Naive thymus-derived CD4-positive, alpha-beta T cell (primary cell): ENCODE measurements around the gene AJAP1. TPM values are rescaled to one million over a fixed set of nuclear protein-coding genes. Genes with fewer than 3 reads are reported as not detected.

Source experiments
- ATAC-seq: fragments of 150-1000 bp; cut with Tn5 transposase; 2 replicates; pipeline ENCODE4 v1.10.0; 2021; ENCODE audit warnings: mild to moderate bottlenecking, moderate library complexity
- CTCF ChIA-PET: fragments of 350-600 bp; sonication (Branson Sonifier 250); formaldehyde crosslinking; loops from one replicate; lab custom pipeline; 2021; ENCODE audit warnings: antibody characterized with exemption; lab: Charles Lee
- POLR2A ChIA-PET: fragments of 350-600 bp; sonication (Branson Sonifier 250); formaldehyde crosslinking; loops from one replicate; lab custom pipeline; 2021; ENCODE audit warnings: antibody characterized with exemption, inconsistent platforms; lab: Charles Lee
- DNase-seq, 9 donors: peaks; one replicate each; pipeline versions ENCODE4 v3.0.0 to v3.0.0-alpha.2; 2020 to 2022; ENCODE audit warnings: mixed read lengths in 1 of 9
- H3K27ac ChIP-seq: one replicate; pipeline ENCODE4 v1.7.0; 2013; ENCODE audit warnings: mild to moderate bottlenecking, low read depth, low read length, moderate library complexity
- H3K27me3 ChIP-seq, 2 donors: one replicate each; pipeline ENCODE4 v1.7.0; 2013; ENCODE audit warnings: low read length in 2 of 2, mild to moderate bottlenecking in 2 of 2, moderate library complexity in 2 of 2; ENCODE audit not compliant: control insufficient read depth in 2 of 2, insufficient read depth in 2 of 2
- H3K36me3 ChIP-seq, 3 experiments: 1 replicate in 2 of 3; 2 replicates in 1 of 3; pipeline ENCODE4 v1.7.0; 2013; ENCODE audit warnings: low read length in 3 of 3, mild to moderate bottlenecking in 3 of 3, moderate library complexity in 1 of 3; ENCODE audit not compliant: insufficient read depth in 3 of 3, control insufficient read depth in 2 of 3
- H3K4me1 ChIP-seq, 2 donors: one replicate each; pipeline ENCODE4 v1.7.0; 2013; ENCODE audit warnings: low read length in 2 of 2, mild to moderate bottlenecking in 2 of 2, moderate library complexity in 1 of 2; ENCODE audit not compliant: control insufficient read depth in 2 of 2, insufficient read depth in 2 of 2
- H3K4me3 ChIP-seq: 2 replicates; pipeline ENCODE4 v1.7.0; 2013; ENCODE audit warnings: mild to moderate bottlenecking, low read length
- H3K9me3 ChIP-seq, 3 experiments: 1 replicate in 2 of 3; 2 replicates in 1 of 3; pipeline ENCODE4 v1.7.0; 2013; ENCODE audit warnings: low read length in 3 of 3; ENCODE audit not compliant: control insufficient read depth in 2 of 3
- H3K27ac Mint-ChIP-seq, 9 donors: one replicate each; pipeline ENCODE4 v1.8.0; 2020 to 2022; ENCODE audit warnings: mixed read lengths in 9 of 9, mild to moderate bottlenecking in 8 of 9, moderate library complexity in 5 of 9, inconsistent platforms in 2 of 9
- H3K27me3 Mint-ChIP-seq, 5 donors: one replicate each; pipeline ENCODE4 v1.8.0; 2021 to 2022; ENCODE audit warnings: mixed read lengths in 5 of 5, mild to moderate bottlenecking in 1 of 5
- H3K36me3 Mint-ChIP-seq, 5 donors: one replicate each; pipeline ENCODE4 v1.8.0; 2020 to 2022; ENCODE audit warnings: mixed read lengths in 5 of 5, mild to moderate bottlenecking in 3 of 5, inconsistent platforms in 1 of 5
- H3K4me1 Mint-ChIP-seq, 7 donors: one replicate each; pipeline ENCODE4 v1.8.0; 2020 to 2022; ENCODE audit warnings: mixed read lengths in 7 of 7, mild to moderate bottlenecking in 3 of 7, inconsistent platforms in 1 of 7
- H3K4me3 Mint-ChIP-seq, 10 donors: one replicate each; pipeline ENCODE4 v1.8.0; 2020 to 2022; ENCODE audit warnings: mild to moderate bottlenecking in 10 of 10, mixed read lengths in 10 of 10, moderate library complexity in 6 of 10, inconsistent platforms in 2 of 10
- H3K9me3 Mint-ChIP-seq, 11 donors: one replicate each; pipeline ENCODE4 v1.8.0; 2020 to 2022; ENCODE audit warnings: mixed read lengths in 11 of 11, mild to moderate bottlenecking in 4 of 11, inconsistent platforms in 1 of 11, moderate library complexity in 1 of 11
- intact Hi-C, 2 donors: fragments of 100-400 bp; cut with micrococcal nuclease; formaldehyde crosslinking; loops; one replicate each; pipeline ENCODE4 v1.15.1; 2023
- polyA plus RNA-seq, 2 donors: library from polyadenylated mRNA; unstranded; fragments of 300-500 nt; fragmentation: Illumina TruSeq; gene quantifications; one replicate each; pipeline ENCODE4 v1.2.3, GENCODE V29; 2021
- total RNA-seq, 6 experiments: library from RNA in 5 of 6; stranded (reverse) in 5 of 6; gene quantifications; 1 replicate in 5 of 6; 2 replicates in 1 of 6; pipeline ENCODE4 v1.2.3 and lab custom pipeline; 2021 to 2026

The AJAP1 gene
- total and polyA plus RNA-seq, 7 experiments from 2014 or later: 0.09 to 2.4 (median 0.82) TPM; not detected in 1

GRCh38 chr1:4797016-4797410 is 142.6 kb downstream of the AJAP1 start:
- DNase-seq (no peak), ATAC-seq (no peak)
- intact Hi-C loops: no loop called here
- ChIA-PET CTCF (no interaction called here), POLR2A (no interaction called here)
- Mint-ChIP-seq H3K4me1 (no peaks in the 10 kb centered on the region), H3K27ac (no peak overlapping the region), H3K27me3 (peaks cover 0 to 26% (median 11%) of the 10 kb centered on the region in 5 donors), H3K36me3 (no peaks in the 10 kb centered on the region), H3K4me3 (no peak overlapping the region), H3K9me3 (peaks cover 0 to 17% (median 0%) of the 10 kb centered on the region in 11 donors)
- Histone ChIP-seq H3K36me3 (no peaks in the 10 kb centered on the region), H3K27ac (no peak overlapping the region), H3K4me3 (no peak overlapping the region), H3K4me1 (no peaks in the 10 kb centered on the region), H3K27me3 (no peaks in the 10 kb centered on the region), H3K9me3 (no peaks in the 10 kb centered on the region)

- Mint-ChIP-seq H3K27ac (no peak overlapping the region), H3K27me3 (peaks cover 0 to 26% (median 11%) of the 10 kb centered on the region in 5 donors), H3K36me3 (no peaks in the 10 kb centered on the region), H3K4me3 (no peak overlapping the region), H3K9me3 (peaks cover 0 to 17% (median 0%) of the 10 kb centered on the region in 11 donors), H3K4me1 (no peaks in the 10 kb centered on the region)
- Histone ChIP-seq H3K27ac (no peak overlapping the region), H3K4me1 (no peaks in the 10 kb centered on the region), H3K27me3 (no peaks in the 10 kb centered on the region), H3K36me3 (no peaks in the 10 kb centered on the region), H3K4me3 (no peak overlapping the region), H3K9me3 (no peaks in the 10 kb centered on the region)
- DNase-seq (no peak), ATAC-seq (no peak)
- ChIA-PET POLR2A (no interaction called here), CTCF (no interaction called here)
- intact Hi-C loops: no loop called here
Measured at GRCh38 chr1:4797429-4797828, 143.0 kb downstream of the AJAP1 start.

DNA sequence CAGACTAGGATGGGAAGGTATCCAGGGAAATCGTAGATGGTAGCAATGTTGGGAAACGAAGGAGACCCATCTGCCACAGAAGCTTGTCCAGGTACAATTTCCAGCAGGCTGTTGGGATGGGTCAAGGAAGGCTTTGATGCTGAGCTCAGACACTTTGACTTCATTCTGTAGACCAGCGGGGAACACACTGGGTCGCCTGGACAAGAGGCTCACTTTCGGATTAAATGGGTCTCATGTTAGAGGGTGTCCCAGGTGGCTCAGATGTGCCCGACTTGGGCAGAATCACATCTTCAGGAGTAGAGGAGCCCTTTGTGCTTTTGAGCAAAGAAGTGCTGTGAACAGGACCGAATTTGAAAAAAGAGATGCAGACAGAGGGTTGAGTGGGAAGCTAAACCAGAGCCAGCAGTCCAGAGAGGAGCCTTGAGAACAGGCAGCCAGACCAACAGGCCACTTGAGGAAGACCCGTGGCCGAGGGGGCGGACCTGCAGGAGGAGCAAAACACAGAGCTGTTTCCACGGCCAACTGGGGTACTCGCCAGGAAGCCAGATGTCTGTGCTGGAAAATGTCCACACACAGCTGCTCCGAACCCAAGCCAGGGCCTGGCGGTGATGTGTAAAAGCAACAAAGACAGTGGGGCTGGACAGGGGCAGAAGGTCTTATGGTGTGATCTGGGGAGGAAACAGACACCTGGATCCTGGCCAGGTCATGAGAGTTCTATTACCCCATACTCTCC is 146.9 kb downstream of the AJAP1 start:
- intact Hi-C loops: no loop called here
- peaks cover 0 to 11% (median 0%) of the 10 kb centered on the region in 5 donors for H3K36me3 Mint-ChIP-seq
- Histone ChIP-seq H3K27ac (no peak overlapping the region), H3K9me3 (no peaks in the 10 kb centered on the region), H3K4me3 (no peak overlapping the region), H3K4me1 (no peaks in the 10 kb centered on the region), H3K27me3 (no peaks in the 10 kb centered on the region), H3K36me3 (no peaks in the 10 kb centered on the region)
- ATAC-seq (no peak), DNase-seq (no peak)
- H3K27me3 Mint-ChIP-seq: peaks cover 0 to 58% (median 19%) of the 10 kb centered on the region in 5 donors
- H3K9me3 Mint-ChIP-seq: peaks cover 0 to 22% (median 10%) of the 10 kb centered on the region in 11 donors
- H3K27ac Mint-ChIP-seq: no peak overlapping the region
- CTCF ChIA-PET: no interaction called here
- H3K4me1 Mint-ChIP-seq: no peaks in the 10 kb centered on the region
- H3K4me3 Mint-ChIP-seq: no peak overlapping the region
- POLR2A ChIA-PET: no interaction called here

GRCh38 chr1:4802024-4802423 is 147.6 kb downstream of the AJAP1 start:
- Mint-ChIP-seq H3K4me3 (no peak overlapping the region), H3K4me1 (no peaks in the 10 kb centered on the region), H3K36me3 (peaks cover 0 to 13% (median 0%) of the 10 kb centered on the region in 5 donors), H3K9me3 (peaks cover 0 to 22% (median 10%) of the 10 kb centered on the region in 11 donors), H3K27me3 (peaks cover 0 to 58% (median 19%) of the 10 kb centered on the region in 5 donors), H3K27ac (no peak overlapping the region)
- ATAC-seq: no peak
- Histone ChIP-seq H3K4me3 (no peak overlapping the region), H3K9me3 (no peaks in the 10 kb centered on the region), H3K36me3 (no peaks in the 10 kb centered on the region), H3K27ac (no peak overlapping the region), H3K27me3 (no peaks in the 10 kb centered on the region), H3K4me1 (no peaks in the 10 kb centered on the region)
- CTCF ChIA-PET: no interaction called here
- POLR2A ChIA-PET: no interaction called here
- DNase-seq: no peak
- intact Hi-C loops: no loop called here

DNA sequence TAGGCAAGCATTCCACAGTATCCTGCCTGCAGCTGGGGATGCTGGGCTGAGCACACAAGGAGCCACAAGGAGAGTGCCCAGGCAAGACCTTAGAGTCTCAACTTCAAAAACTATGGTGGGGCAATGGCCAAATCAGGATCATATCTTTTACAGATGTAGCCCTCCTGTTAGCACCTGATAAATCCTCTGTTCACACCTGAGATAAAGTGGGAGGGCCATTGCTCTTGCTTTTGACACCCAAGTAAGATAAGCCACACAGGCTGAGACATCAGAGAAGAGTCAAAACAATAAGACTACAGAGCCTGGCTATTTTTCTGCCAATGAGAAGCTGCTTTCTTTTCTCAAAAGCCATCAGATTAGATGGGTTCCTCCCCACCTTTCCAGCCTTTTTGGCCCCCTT is 148.9 kb downstream of the AJAP1 start:
- peaks cover 0 to 56% (median 21%) of the 10 kb centered on the region in 5 donors for H3K27me3 Mint-ChIP-seq
- DNase-seq: no peak
- no peak overlapping the region for H3K27ac Mint-ChIP-seq
- no peak overlapping the region for H3K4me3 Mint-ChIP-seq
- no peaks in the 10 kb centered on the region for H3K36me3 ChIP-seq
- H3K27ac ChIP-seq: no peak overlapping the region
- H3K9me3 Mint-ChIP-seq: peaks cover 0 to 31% (median 13%) of the 10 kb centered on the region in 11 donors
- peaks cover 0 to 13% (median 0%) of the 10 kb centered on the region in 5 donors for H3K36me3 Mint-ChIP-seq
- no peak for ATAC-seq
- intact Hi-C loops: no loop called here
- ChIA-PET POLR2A (no interaction called here), CTCF (no interaction called here)
- H3K4me1 Mint-ChIP-seq: no peaks in the 10 kb centered on the region
- no peaks in the 10 kb centered on the region for H3K27me3 ChIP-seq
- H3K4me3 ChIP-seq: no peak overlapping the region
- no peaks in the 10 kb centered on the region for H3K4me1 ChIP-seq
- no peaks in the 10 kb centered on the region for H3K9me3 ChIP-seq

- Histone ChIP-seq H3K9me3 (no peaks in the 10 kb centered on the region), H3K27me3 (no peaks in the 10 kb centered on the region), H3K4me3 (no peak overlapping the region), H3K4me1 (no peaks in the 10 kb centered on the region), H3K27ac (no peak overlapping the region), H3K36me3 (no peaks in the 10 kb centered on the region)
- H3K27ac Mint-ChIP-seq: no peak overlapping the region
- ChIA-PET POLR2A (no interaction called here), CTCF (no interaction called here)
- no peaks in the 10 kb centered on the region for H3K4me1 Mint-ChIP-seq
- peaks cover 0 to 15% (median 0%) of the 10 kb centered on the region in 5 donors for H3K36me3 Mint-ChIP-seq
- H3K4me3 Mint-ChIP-seq: no peak overlapping the region
- ATAC-seq: no peak
- intact Hi-C loops: no loop called here
- DNase-seq: no peak
- peaks cover 0 to 59% (median 28%) of the 10 kb centered on the region in 5 donors for H3K27me3 Mint-ChIP-seq
- peaks cover 0 to 36% (median 13%) of the 10 kb centered on the region in 11 donors for H3K9me3 Mint-ChIP-seq
Measured at GRCh38 chr1:4805987-4806386, 151.6 kb downstream of the AJAP1 start.

GRCh38 chr1:4820543-4820942 is 166.1 kb downstream of the AJAP1 start:
- no peaks in the 10 kb centered on the region for H3K4me1 ChIP-seq
- ATAC-seq (no peak), DNase-seq (no peak)
- H3K9me3 ChIP-seq: no peaks in the 10 kb centered on the region
- POLR2A ChIA-PET: interaction anchor here (0.6 kb wide), 1 partner anchor 1874 kb away, joined by 3 read pairs; no protein-coding TSS in a partner anchor
- peaks cover 0 to 4% (median 0%) of the 10 kb centered on the region in 5 donors for H3K36me3 Mint-ChIP-seq
- no peak overlapping the region for H3K4me3 Mint-ChIP-seq
- peaks cover 0 to 19% (median 8%) of the 10 kb centered on the region in 11 donors for H3K9me3 Mint-ChIP-seq
- no peaks in the 10 kb centered on the region for H3K27me3 ChIP-seq
- H3K27ac ChIP-seq: no peak overlapping the region
- CTCF ChIA-PET: no interaction called here
- H3K27me3 Mint-ChIP-seq: peaks cover 0 to 15% (median 6%) of the 10 kb centered on the region in 5 donors
- no peak overlapping the region for H3K4me3 ChIP-seq
- H3K27ac Mint-ChIP-seq: no peak overlapping the region
- H3K4me1 Mint-ChIP-seq: no peaks in the 10 kb centered on the region
- intact Hi-C loops: loop anchor here in 1 of 2 donors (10.0 kb wide), 1 partner anchor 906 kb away; no protein-coding TSS in a partner anchor
- no peaks in the 10 kb centered on the region for H3K36me3 ChIP-seq
